ENCODE measurements around the gene VPS36.
"Not testable (repeated sequence)": the region's sequence is repeated elsewhere in the genome, so short reads cannot be mapped to it uniquely, and the experiment has no call there.

GRCh38 chr13:52408071-52408658 lies 42.3 kb downstream of the VPS36 start:
- TF ChIP-seq CTCF (IDR thresholded peaks at IDR 0.05); CBX8 (IDR thresholded peaks at IDR 0.05); RAD21 (conservative IDR thresholded peaks at IDR 0.05 in 1 of 2, IDR thresholded peaks at IDR 0.05 in 1 of 2); RCOR1 (IDR thresholded peaks at IDR 0.05; ENCODE audit: low read depth, low read length); HDAC2 (IDR thresholded peaks at IDR 0.05); HOXA7 (CRISPR knock-in tag; IDR thresholded peaks at IDR 0.05); EP300 (IDR thresholded peaks at IDR 0.05); MAZ (IDR thresholded peaks at IDR 0.05; ENCODE audit: borderline replicate concordance, low read depth, low read length); POLR2A (IDR thresholded peaks at IDR 0.05; ENCODE audit: low read length); MAX (IDR thresholded peaks at IDR 0.05); ZC3H11A (IDR thresholded peaks at IDR 0.05); EHMT2 (IDR thresholded peaks at IDR 0.05; ENCODE audit: low read depth); CEBPB (IDR thresholded peaks at IDR 0.05); RFX5 (IDR thresholded peaks at IDR 0.05): not testable (repeated sequence)

Measured in A549 (cell line).